Prostate gland (tissue), 2 donors: Measurements from ENCODE around the gene SLC5A9. TPM values are rescaled to one million over a fixed set of nuclear protein-coding genes. Genes with fewer than 3 reads are reported as not detected.
"Not testable (repeated sequence)": the region's sequence is repeated elsewhere in the genome, so short reads cannot be mapped to it uniquely, and the experiment has no call there.

Experiments
- DNase-seq: peaks from one replicate; pipeline ENCODE4 v3.0.0-alpha.2; 2019; ENCODE audit warnings: low spot score
- H3K27ac ChIP-seq, 2 donors: fragments of 200-600 bp; sonication (generic); 2 replicates each; pipeline ENCODE4 v1.5.1; 2017 to 2019
- H3K27me3 ChIP-seq: fragments of 200-600 bp; sonication (generic); replicated peaks from 2 replicates; pipeline ENCODE4 v1.5.1; 2019; ENCODE audit not compliant: insufficient read depth
- H3K36me3 ChIP-seq, 2 donors: fragments of 200-600 bp; sonication (generic); 1 replicate in 1 of 2; 2 replicates in 1 of 2; pipeline versions ENCODE4 v1.5.1 to v1.8.1; 2017 to 2019
- H3K4me1 ChIP-seq: fragments of 200-600 bp; sonication (generic); replicated peaks from 2 replicates; pipeline ENCODE4 v1.5.1; 2019
- H3K4me3 ChIP-seq, 2 donors: fragments of 200-600 bp; sonication (generic); 2 replicates each; pipeline ENCODE4 v1.5.1; 2017 to 2019
- H3K9me3 ChIP-seq: fragments of 200-600 bp; sonication (generic); 2 replicates; pipeline ENCODE4 v1.5.1; 2017
- CTCF ChIP-seq, 4 experiments: fragments of 200-600 bp in 2 of 4; fragments of 450-650 bp in 2 of 4; sonication (generic) in 2 of 4; IDR thresholded peaks; 1 replicate in 3 of 4; 2 replicates in 1 of 4; pipeline ENCODE4 v1.5.1; 2016 to 2019; ENCODE audit warnings: antibody characterized with exemption in 4 of 4, mild to moderate bottlenecking in 2 of 4, moderate library complexity in 2 of 4
- POLR2A ChIP-seq: fragments of 450-650 bp; IDR thresholded peaks from one replicate; pipeline ENCODE4 v1.6.1; 2016; ENCODE audit warnings: antibody characterized with exemption, mild to moderate bottlenecking
- POLR2AphosphoS5 ChIP-seq: sonication (generic); formaldehyde crosslinking; IDR thresholded peaks from one replicate; pipeline ENCODE4 v1.6.1; 2017; ENCODE audit warnings: antibody characterized with exemption
- WGBS: methylation state at CpG from one replicate; pipeline ENCODE4 v1.1.5; 2018; 5-methylcytosine and 5-hydroxymethylcytosine counted together
- intact Hi-C: fragments of 100-400 bp; cut with DNase I; formaldehyde crosslinking; loops from one replicate; pipeline ENCODE4 v1.14.2; 2022
- total RNA-seq, 2 donors: library from RNA; depleted of rRNA; stranded (reverse); fragments of >200 nt; gene quantifications; one replicate each; pipeline ENCODE4 v1.1.0, GENCODE V29; 2016

Gene SLC5A9
- total RNA-seq, 2 donors from 2014 or later: not detected

- no peaks in the 10 kb centered on the region for H3K27me3 ChIP-seq
- 88% methylated on average over 5 of the region's 5 CpGs for WGBS
- H3K4me1 ChIP-seq: no peaks in the 10 kb centered on the region
- no peak overlapping the region for H3K27ac ChIP-seq
- no peak overlapping the region for H3K4me3 ChIP-seq
- H3K36me3 ChIP-seq: no peaks in the 10 kb centered on the region
- no peak for DNase-seq
- TF ChIP-seq POLR2A: no peak
- TF ChIP-seq POLR2AphosphoS5: no peak
- TF ChIP-seq CTCF (IDR thresholded peaks at IDR 0.05): no peak
- no peaks in the 10 kb centered on the region for H3K9me3 ChIP-seq
- intact Hi-C loops: no loop called here
Measured at GRCh38 chr1:48292706-48293105, 70.2 kb downstream of the SLC5A9 start.

- H3K4me3 ChIP-seq, DNase-seq, H3K36me3 ChIP-seq, intact Hi-C loops, H3K9me3 ChIP-seq, H3K4me1 ChIP-seq, H3K27me3 ChIP-seq, H3K27ac ChIP-seq: not testable (repeated sequence)
- WGBS: 95% methylated on average over 6 of the region's 6 CpGs
Measured at GRCh38 chr1:48294094-48294493, 71.6 kb downstream of the SLC5A9 start.

GRCh38 chr1:48294656-48295055 lies 72.1 kb downstream of the SLC5A9 start:
- WGBS: 38% methylated on average over 1 of the region's 1 CpG
- Histone ChIP-seq H3K4me1 (no peaks in the 10 kb centered on the region), H3K27ac (no peak overlapping the region), H3K4me3 (no peak overlapping the region), H3K36me3 (no peaks in the 10 kb centered on the region), H3K9me3 (no peaks in the 10 kb centered on the region), H3K27me3 (no peaks in the 10 kb centered on the region)
- intact Hi-C loops: no loop called here
- DNase-seq: no peak
- no peak for TF ChIP-seq POLR2A
- TF ChIP-seq POLR2AphosphoS5: no peak
- no peak for TF ChIP-seq CTCF (IDR thresholded peaks at IDR 0.05)

Other genes with a start within 250 kb of the SLC5A9 start
- gene TRABD2B, start 225.3 kb upstream of the SLC5A9 start, total RNA-seq: 1 to 10 TPM; 1.1 to 2.1 TPM
- gene SPATA6, start 249.5 kb downstream of the SLC5A9 start, total RNA-seq: 10 to 100 TPM; 12.2 to 23.2 TPM